Neural cell (in vitro differentiated cells): Measurements from ENCODE around the gene STOM.

ENCODE experiments used
- EP300 ChIP-seq: fragments of 450-650 bp; conservative IDR thresholded peaks from 2 replicates; pipeline ENCODE4 v1.6.1; 2014; ENCODE audit warnings: antibody characterized with exemption, mild to moderate bottlenecking, moderate library complexity; ENCODE audit not compliant: poor library complexity, severe bottlenecking
- EZH2 ChIP-seq: fragments of 200-600, 300-800 bp; shearing (Covaris generic), sonication (generic); IDR thresholded peaks from 2 replicates; pipeline ENCODE4 v1.6.1; 2014; ENCODE audit warnings: antibody characterized with exemption, low read length, borderline replicate concordance, mild to moderate bottlenecking; ENCODE audit not compliant: insufficient read depth, poor library complexity, severe bottlenecking
- RAD21 ChIP-seq: fragments of 450-650 bp; conservative IDR thresholded peaks from 2 replicates; pipeline ENCODE4 v1.6.1; 2014; ENCODE audit warnings: antibody characterized with exemption, mild to moderate bottlenecking, moderate library complexity
- TF ChIP-seq, protein P1 (sequence below): fragments of 450-650 bp; IDR thresholded peaks from 2 replicates; pipeline ENCODE4 v1.5.1; 2014; ENCODE audit warnings: antibody characterized with exemption, mild to moderate bottlenecking, moderate library complexity; ENCODE audit not compliant: poor library complexity, severe bottlenecking

GRCh38 chr9:121323449-121324151 lies 46.5 kb downstream of the STOM start:
- TF ChIP-seq, protein P1, sequence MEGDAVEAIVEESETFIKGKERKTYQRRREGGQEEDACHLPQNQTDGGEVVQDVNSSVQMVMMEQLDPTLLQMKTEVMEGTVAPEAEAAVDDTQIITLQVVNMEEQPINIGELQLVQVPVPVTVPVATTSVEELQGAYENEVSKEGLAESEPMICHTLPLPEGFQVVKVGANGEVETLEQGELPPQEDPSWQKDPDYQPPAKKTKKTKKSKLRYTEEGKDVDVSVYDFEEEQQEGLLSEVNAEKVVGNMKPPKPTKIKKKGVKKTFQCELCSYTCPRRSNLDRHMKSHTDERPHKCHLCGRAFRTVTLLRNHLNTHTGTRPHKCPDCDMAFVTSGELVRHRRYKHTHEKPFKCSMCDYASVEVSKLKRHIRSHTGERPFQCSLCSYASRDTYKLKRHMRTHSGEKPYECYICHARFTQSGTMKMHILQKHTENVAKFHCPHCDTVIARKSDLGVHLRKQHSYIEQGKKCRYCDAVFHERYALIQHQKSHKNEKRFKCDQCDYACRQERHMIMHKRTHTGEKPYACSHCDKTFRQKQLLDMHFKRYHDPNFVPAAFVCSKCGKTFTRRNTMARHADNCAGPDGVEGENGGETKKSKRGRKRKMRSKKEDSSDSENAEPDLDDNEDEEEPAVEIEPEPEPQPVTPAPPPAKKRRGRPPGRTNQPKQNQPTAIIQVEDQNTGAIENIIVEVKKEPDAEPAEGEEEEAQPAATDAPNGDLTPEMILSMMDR, result no peak
- TF ChIP-seq EP300 (no peak), RAD21 (no peak), EZH2 (no peak)
